ENCODE data around the gene CABLES2. TPM values are rescaled to one million over a fixed set of nuclear protein-coding genes. Genes with fewer than 3 reads are reported as not detected.

Gene CABLES2
- total and polyA plus RNA-seq, 4 donors = 0.92 to 3.2 (median 2.0) TPM

DNA sequence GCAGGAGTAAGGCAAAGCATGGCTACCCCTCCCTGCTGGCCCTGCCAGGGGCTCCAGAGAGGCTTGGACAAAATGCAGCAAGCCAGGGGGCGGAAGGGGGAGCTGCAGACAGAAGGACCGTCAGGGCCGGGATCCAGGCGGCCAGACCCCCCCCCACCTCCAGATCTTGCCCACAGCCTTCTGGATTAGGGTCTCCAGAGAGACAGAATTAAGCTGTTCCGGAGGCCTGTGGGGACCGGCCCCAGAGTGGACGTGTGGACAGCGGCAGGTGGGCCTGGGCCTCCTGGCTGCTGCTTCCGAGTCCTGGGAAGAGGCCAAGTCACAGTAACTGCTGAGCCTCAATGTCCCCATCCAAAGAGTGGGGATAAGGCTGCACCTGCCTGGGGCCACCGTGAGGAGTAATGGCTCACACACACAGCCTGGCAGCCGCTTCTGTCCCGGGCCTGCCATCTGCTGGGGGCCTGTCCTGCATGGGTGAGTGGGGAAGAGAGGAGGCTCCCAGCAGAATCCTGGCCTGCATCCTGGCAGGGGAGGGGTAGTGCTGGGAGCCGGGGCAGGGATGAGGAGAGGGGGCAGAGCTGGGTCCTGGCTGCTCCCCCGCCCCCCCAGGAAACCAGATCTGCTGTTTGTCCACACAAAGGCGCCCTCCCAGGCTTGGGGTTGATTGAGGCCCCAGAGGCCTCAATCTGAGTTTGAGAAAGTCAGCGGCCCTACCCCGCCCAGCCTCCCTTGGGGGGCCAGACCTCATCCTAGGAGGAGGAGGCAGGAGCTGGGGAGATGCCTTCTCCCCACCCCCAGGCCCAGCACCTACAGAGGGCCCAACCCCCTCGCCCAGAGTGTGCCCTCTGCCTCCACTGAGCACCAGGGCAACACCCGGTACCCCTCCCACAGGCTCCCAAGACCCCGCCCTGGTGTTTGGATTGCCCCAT lies 43.8 kb downstream of the CABLES2 start:
- Histone ChIP-seq H3K36me3 (ENCODE audit: control insufficient read depth in 4 of 4, insufficient read depth in 3 of 4, low read depth in 1 of 4, low read length in 3 of 4) (peaks cover 0 to 2% (median 0%) of the 10 kb centered on the region in 4 donors), H3K4me3 (ENCODE audit: low read depth in 1 of 3, low read length in 3 of 3) (no peak overlapping the region), H3K9ac (ENCODE audit: low read depth in 1 of 2, low read length in 2 of 2) (no peak overlapping the region), H3K27me3 (ENCODE audit: control insufficient read depth in 4 of 4, insufficient read depth in 4 of 4, low read length in 3 of 4) (no peaks in the 10 kb centered on the region), H3K27ac (ENCODE audit: low read depth in 1 of 2, low read length in 2 of 2) (no peak overlapping the region), H3K9me3 (ENCODE audit: control insufficient read depth in 4 of 4, low read length in 3 of 4) (no peaks in the 10 kb centered on the region), H3K4me1 (ENCODE audit: control insufficient read depth in 4 of 4, insufficient read depth in 4 of 4, low read length in 3 of 4) (peaks cover 41 to 79% (median 57%) of the 10 kb centered on the region in 4 donors)
- DNase-seq (ENCODE audit: low spot score) = no peak
- TF ChIP-seq RXRA (IDR thresholded peaks at IDR 0.05) = no peak
- no peak for TF ChIP-seq FOXA1 (IDR thresholded peaks at IDR 0.05)
- no peak for TF ChIP-seq RAD21 (IDR thresholded peaks at IDR 0.05)
- TF ChIP-seq YY1 (IDR thresholded peaks at IDR 0.05) = no peak
- TF ChIP-seq, protein P1, sequence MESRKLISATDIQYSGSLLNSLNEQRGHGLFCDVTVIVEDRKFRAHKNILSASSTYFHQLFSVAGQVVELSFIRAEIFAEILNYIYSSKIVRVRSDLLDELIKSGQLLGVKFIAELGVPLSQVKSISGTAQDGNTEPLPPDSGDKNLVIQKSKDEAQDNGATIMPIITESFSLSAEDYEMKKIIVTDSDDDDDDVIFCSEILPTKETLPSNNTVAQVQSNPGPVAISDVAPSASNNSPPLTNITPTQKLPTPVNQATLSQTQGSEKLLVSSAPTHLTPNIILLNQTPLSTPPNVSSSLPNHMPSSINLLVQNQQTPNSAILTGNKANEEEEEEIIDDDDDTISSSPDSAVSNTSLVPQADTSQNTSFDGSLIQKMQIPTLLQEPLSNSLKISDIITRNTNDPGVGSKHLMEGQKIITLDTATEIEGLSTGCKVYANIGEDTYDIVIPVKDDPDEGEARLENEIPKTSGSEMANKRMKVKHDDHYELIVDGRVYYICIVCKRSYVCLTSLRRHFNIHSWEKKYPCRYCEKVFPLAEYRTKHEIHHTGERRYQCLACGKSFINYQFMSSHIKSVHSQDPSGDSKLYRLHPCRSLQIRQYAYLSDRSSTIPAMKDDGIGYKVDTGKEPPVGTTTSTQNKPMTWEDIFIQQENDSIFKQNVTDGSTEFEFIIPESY (IDR thresholded peaks at IDR 0.05) = no peak
- TF ChIP-seq TAF1 (conservative IDR thresholded peaks at IDR 0.05) = no peak
- TF ChIP-seq, protein P2, sequence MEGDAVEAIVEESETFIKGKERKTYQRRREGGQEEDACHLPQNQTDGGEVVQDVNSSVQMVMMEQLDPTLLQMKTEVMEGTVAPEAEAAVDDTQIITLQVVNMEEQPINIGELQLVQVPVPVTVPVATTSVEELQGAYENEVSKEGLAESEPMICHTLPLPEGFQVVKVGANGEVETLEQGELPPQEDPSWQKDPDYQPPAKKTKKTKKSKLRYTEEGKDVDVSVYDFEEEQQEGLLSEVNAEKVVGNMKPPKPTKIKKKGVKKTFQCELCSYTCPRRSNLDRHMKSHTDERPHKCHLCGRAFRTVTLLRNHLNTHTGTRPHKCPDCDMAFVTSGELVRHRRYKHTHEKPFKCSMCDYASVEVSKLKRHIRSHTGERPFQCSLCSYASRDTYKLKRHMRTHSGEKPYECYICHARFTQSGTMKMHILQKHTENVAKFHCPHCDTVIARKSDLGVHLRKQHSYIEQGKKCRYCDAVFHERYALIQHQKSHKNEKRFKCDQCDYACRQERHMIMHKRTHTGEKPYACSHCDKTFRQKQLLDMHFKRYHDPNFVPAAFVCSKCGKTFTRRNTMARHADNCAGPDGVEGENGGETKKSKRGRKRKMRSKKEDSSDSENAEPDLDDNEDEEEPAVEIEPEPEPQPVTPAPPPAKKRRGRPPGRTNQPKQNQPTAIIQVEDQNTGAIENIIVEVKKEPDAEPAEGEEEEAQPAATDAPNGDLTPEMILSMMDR (IDR thresholded peaks at IDR 0.05; ENCODE audit: low read depth, low read length, missing input control) = no peak
- no peak for TF ChIP-seq SP1 (IDR thresholded peaks at IDR 0.05)
- WGBS = 86% methylated on average over 20 of the region's 20 CpGs

DNA sequence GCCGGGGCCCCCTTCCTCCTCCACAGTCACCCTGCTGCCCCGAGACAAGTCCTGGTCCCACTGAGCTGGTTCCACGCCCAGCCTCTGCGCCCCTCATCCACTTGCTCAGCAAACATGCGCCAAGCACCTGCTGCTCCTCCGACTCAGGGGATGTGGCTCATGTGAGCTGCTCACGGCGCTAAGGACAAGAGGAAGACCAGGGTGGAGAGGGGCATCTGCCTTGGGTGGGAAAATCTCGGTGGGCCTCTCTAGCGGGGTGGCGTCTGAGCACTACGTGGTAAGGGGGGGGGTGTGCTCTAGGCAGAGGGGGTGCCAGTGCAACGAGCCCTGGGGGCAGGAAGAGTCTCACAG lies 44.5 kb downstream of the CABLES2 start:
- Histone ChIP-seq H3K36me3 (ENCODE audit: control insufficient read depth in 4 of 4, insufficient read depth in 3 of 4, low read depth in 1 of 4, low read length in 3 of 4) (peaks cover 0 to 2% (median 0%) of the 10 kb centered on the region in 4 donors), H3K27ac (ENCODE audit: low read depth in 1 of 2, low read length in 2 of 2) (no peak overlapping the region), H3K27me3 (ENCODE audit: control insufficient read depth in 4 of 4, insufficient read depth in 4 of 4, low read length in 3 of 4) (no peaks in the 10 kb centered on the region), H3K4me3 (ENCODE audit: low read depth in 1 of 3, low read length in 3 of 3) (no peak overlapping the region), H3K4me1 (ENCODE audit: control insufficient read depth in 4 of 4, insufficient read depth in 4 of 4, low read length in 3 of 4) (peaks cover 40 to 79% (median 57%) of the 10 kb centered on the region in 4 donors), H3K9ac (ENCODE audit: low read depth in 1 of 2, low read length in 2 of 2) (no peak overlapping the region), H3K9me3 (ENCODE audit: control insufficient read depth in 4 of 4, low read length in 3 of 4) (no peaks in the 10 kb centered on the region)
- WGBS = 74% methylated on average over 13 of the region's 13 CpGs
- no peak for DNase-seq (ENCODE audit: low spot score)
- TF ChIP-seq FOXA1 (IDR thresholded peaks at IDR 0.05) (no peak), YY1 (IDR thresholded peaks at IDR 0.05) (no peak), RAD21 (IDR thresholded peaks at IDR 0.05) (no peak), EGR1 (IDR thresholded peaks at IDR 0.05; ENCODE audit: low read depth in 2 of 2) (no peak), HNF4G (IDR thresholded peaks at IDR 0.05) (no peak), GABPA (IDR thresholded peaks at IDR 0.05 in 1 of 2, conservative IDR thresholded peaks at IDR 0.05 in 1 of 2) (no peak), TAF1 (conservative IDR thresholded peaks at IDR 0.05) (no peak), FOXA2 (IDR thresholded peaks at IDR 0.05) (no peak), HNF4A (conservative IDR thresholded peaks at IDR 0.05) (no peak), SP1 (IDR thresholded peaks at IDR 0.05) (no peak), JUND (IDR thresholded peaks at IDR 0.05) (no peak), RXRA (IDR thresholded peaks at IDR 0.05) (no peak)
- TF ChIP-seq, protein P1 (IDR thresholded peaks at IDR 0.05) = no peak
- TF ChIP-seq, protein P3, sequence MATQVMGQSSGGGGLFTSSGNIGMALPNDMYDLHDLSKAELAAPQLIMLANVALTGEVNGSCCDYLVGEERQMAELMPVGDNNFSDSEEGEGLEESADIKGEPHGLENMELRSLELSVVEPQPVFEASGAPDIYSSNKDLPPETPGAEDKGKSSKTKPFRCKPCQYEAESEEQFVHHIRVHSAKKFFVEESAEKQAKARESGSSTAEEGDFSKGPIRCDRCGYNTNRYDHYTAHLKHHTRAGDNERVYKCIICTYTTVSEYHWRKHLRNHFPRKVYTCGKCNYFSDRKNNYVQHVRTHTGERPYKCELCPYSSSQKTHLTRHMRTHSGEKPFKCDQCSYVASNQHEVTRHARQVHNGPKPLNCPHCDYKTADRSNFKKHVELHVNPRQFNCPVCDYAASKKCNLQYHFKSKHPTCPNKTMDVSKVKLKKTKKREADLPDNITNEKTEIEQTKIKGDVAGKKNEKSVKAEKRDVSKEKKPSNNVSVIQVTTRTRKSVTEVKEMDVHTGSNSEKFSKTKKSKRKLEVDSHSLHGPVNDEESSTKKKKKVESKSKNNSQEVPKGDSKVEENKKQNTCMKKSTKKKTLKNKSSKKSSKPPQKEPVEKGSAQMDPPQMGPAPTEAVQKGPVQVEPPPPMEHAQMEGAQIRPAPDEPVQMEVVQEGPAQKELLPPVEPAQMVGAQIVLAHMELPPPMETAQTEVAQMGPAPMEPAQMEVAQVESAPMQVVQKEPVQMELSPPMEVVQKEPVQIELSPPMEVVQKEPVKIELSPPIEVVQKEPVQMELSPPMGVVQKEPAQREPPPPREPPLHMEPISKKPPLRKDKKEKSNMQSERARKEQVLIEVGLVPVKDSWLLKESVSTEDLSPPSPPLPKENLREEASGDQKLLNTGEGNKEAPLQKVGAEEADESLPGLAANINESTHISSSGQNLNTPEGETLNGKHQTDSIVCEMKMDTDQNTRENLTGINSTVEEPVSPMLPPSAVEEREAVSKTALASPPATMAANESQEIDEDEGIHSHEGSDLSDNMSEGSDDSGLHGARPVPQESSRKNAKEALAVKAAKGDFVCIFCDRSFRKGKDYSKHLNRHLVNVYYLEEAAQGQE (IDR thresholded peaks at IDR 0.05) = no peak
- TF ChIP-seq, protein P4, sequence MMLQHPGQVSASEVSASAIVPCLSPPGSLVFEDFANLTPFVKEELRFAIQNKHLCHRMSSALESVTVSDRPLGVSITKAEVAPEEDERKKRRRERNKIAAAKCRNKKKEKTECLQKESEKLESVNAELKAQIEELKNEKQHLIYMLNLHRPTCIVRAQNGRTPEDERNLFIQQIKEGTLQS (IDR thresholded peaks at IDR 0.05) = no peak

Measured in liver (tissue), 9 donors.